OCI-LY1 (cell line): ENCODE data around the gene LEF1.

ENCODE experiments used
- H2AFZ ChIP-seq: fragments of 200-600 bp; sonication (generic), shearing (Covaris generic); 2 replicates; pipeline ENCODE4 v1.6.0; 2014; ENCODE audit warnings: antibody characterized with exemption, mild to moderate bottlenecking, low read length
- H3F3A ChIP-seq: fragments of 200-600 bp; sonication (generic), shearing (Covaris generic); 2 replicates; pipeline ENCODE4 v1.6.0; 2014; ENCODE audit warnings: mild to moderate bottlenecking, antibody characterized with exemption, low read length, moderate library complexity; ENCODE audit not compliant: insufficient read depth
- H3K27ac ChIP-seq: fragments of 200-600 bp; sonication (generic); 2 replicates; pipeline ENCODE4 v1.5.1; 2014; ENCODE audit warnings: low read length, mixed run types, mild to moderate bottlenecking, low read depth; ENCODE audit not compliant: poor library complexity, severe bottlenecking
- H3K27me3 ChIP-seq: fragments of 200-600 bp; sonication (generic); 2 replicates; pipeline ENCODE4 v1.6.0; 2014; ENCODE audit warnings: antibody characterized with exemption, mild to moderate bottlenecking, low read length, moderate library complexity; ENCODE audit not compliant: insufficient read depth
- H3K36me3 ChIP-seq: fragments of 200-600 bp; sonication (generic); 2 replicates; pipeline ENCODE4 v1.6.1; 2014; ENCODE audit warnings: mild to moderate bottlenecking, antibody characterized with exemption, low read length, moderate library complexity, mixed read lengths; ENCODE audit not compliant: insufficient read depth
- H3K4me1 ChIP-seq: fragments of 200-600 bp; sonication (generic); 2 replicates; pipeline ENCODE4 v1.5.1; 2014; ENCODE audit warnings: mild to moderate bottlenecking, low read length, moderate library complexity; ENCODE audit not compliant: insufficient read depth, severe bottlenecking
- H3K4me2 ChIP-seq: fragments of 200-600 bp; sonication (generic), shearing (Covaris generic); 2 replicates; pipeline ENCODE4 v1.6.1; 2014; ENCODE audit warnings: low read length
- H3K4me3 ChIP-seq: fragments of 200-600 bp; sonication (generic); 2 replicates; pipeline ENCODE4 v1.5.1; 2014; ENCODE audit warnings: low read length, low read depth, mild to moderate bottlenecking, mixed read lengths; ENCODE audit not compliant: poor library complexity, severe bottlenecking
- H3K79me2 ChIP-seq: fragments of 200-600 bp; shearing (Covaris generic); 2 replicates; pipeline ENCODE4 v1.6.1; 2016; ENCODE audit warnings: mixed run types, low read length, mixed read lengths; ENCODE audit not compliant: insufficient read depth
- H3K9ac ChIP-seq: fragments of 200-600 bp; sonication (generic), shearing (Covaris generic); 2 replicates; pipeline ENCODE4 v1.6.1; 2014; ENCODE audit warnings: mild to moderate bottlenecking, low read length, mixed read lengths
- H3K9me2 ChIP-seq: fragments of 200-600 bp; sonication (generic), shearing (Covaris generic); 2 replicates; pipeline ENCODE4 v1.6.1; 2014; ENCODE audit warnings: low read depth, mild to moderate bottlenecking, low read length, mixed read lengths
- H3K9me3 ChIP-seq: fragments of 200-600 bp; shearing (Covaris generic); 2 replicates; pipeline ENCODE4 v1.6.1; 2014; ENCODE audit warnings: low read length, mixed read lengths
- H4K20me1 ChIP-seq: fragments of 200-600 bp; sonication (generic), shearing (Covaris generic); 2 replicates; pipeline ENCODE4 v1.6.0; 2016; ENCODE audit warnings: mild to moderate bottlenecking, low read length; ENCODE audit not compliant: insufficient read depth
- EZH2 ChIP-seq: fragments of 200-600 bp; sonication (generic), shearing (Covaris generic); IDR thresholded peaks from 2 replicates; pipeline ENCODE4 v1.8.0; 2017; ENCODE audit warnings: borderline replicate concordance, mixed run types, mild to moderate bottlenecking, antibody characterized with exemption, low read length, moderate library complexity, mixed read lengths
- TF ChIP-seq, protein P1 (sequence below): fragments of 200-600 bp; sonication (generic), shearing (Covaris generic); IDR thresholded peaks from 2 replicates; pipeline ENCODE4 v1.5.1; 2017; ENCODE audit warnings: mild to moderate bottlenecking, antibody characterized with exemption, low read length, moderate library complexity, mixed read lengths

Gene LEF1

GRCh38 chr4:108175966-108176365, 7.2 kb upstream of the LEF1 start:
- H3K27me3 ChIP-seq, result no peaks in the 10 kb centered on the region; the same call in 1 of the 2 replicates
- no peak overlapping the region for H2AFZ ChIP-seq
- H3K79me2 ChIP-seq, result no peaks in the 10 kb centered on the region
- TF ChIP-seq, protein P1, sequence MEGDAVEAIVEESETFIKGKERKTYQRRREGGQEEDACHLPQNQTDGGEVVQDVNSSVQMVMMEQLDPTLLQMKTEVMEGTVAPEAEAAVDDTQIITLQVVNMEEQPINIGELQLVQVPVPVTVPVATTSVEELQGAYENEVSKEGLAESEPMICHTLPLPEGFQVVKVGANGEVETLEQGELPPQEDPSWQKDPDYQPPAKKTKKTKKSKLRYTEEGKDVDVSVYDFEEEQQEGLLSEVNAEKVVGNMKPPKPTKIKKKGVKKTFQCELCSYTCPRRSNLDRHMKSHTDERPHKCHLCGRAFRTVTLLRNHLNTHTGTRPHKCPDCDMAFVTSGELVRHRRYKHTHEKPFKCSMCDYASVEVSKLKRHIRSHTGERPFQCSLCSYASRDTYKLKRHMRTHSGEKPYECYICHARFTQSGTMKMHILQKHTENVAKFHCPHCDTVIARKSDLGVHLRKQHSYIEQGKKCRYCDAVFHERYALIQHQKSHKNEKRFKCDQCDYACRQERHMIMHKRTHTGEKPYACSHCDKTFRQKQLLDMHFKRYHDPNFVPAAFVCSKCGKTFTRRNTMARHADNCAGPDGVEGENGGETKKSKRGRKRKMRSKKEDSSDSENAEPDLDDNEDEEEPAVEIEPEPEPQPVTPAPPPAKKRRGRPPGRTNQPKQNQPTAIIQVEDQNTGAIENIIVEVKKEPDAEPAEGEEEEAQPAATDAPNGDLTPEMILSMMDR, result no peak
- no peak for TF ChIP-seq EZH2
- no peaks in the 10 kb centered on the region for H4K20me1 ChIP-seq
- no peaks in the 10 kb centered on the region for H3K36me3 ChIP-seq
- H3K9me2 ChIP-seq, result no peaks in the 10 kb centered on the region
- no peak overlapping the region for H3K27ac ChIP-seq
- no peaks in the 10 kb centered on the region for H3F3A ChIP-seq
- H3K9me3 ChIP-seq, result no peaks in the 10 kb centered on the region
- H3K4me1 ChIP-seq, result peaks cover 7% of the 10 kb centered on the region
- no peak overlapping the region for H3K9ac ChIP-seq
- H3K4me3 ChIP-seq, result no peak overlapping the region
- H3K4me2 ChIP-seq, result no peak overlapping the region

DNA sequence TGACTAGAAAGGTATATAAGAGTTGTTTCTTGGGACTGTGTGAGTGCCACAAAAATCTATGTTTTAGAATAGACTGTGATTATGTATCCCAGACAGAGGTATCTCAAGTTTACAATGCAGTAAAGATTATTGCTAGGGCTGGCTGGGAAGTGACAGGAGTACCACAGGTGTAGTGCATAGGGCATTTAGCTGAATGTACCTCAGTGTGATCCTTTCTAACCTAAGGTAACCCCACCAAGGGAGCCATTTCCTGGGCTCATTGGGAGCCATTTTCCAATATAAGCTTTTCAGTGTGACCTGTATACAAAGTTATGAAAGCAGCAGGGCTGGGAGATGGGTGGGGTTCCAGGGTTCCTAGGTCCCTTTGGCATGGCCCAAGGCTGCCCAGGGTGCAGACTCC, 6.1 kb upstream of the LEF1 start:
- no peaks in the 10 kb centered on the region for H3K27me3 ChIP-seq
- H3F3A ChIP-seq, result no peaks in the 10 kb centered on the region
- H3K9me2 ChIP-seq, result no peaks in the 10 kb centered on the region
- TF ChIP-seq EZH2, result no peak
- TF ChIP-seq, protein P1, result no peak
- H4K20me1 ChIP-seq, result no peaks in the 10 kb centered on the region
- H3K9ac ChIP-seq, result no peak overlapping the region
- H3K4me3 ChIP-seq, result no peak overlapping the region
- no peaks in the 10 kb centered on the region for H3K36me3 ChIP-seq
- no peak overlapping the region for H2AFZ ChIP-seq
- H3K4me2 ChIP-seq, result no peak overlapping the region
- H3K27ac ChIP-seq, result no peak overlapping the region
- H3K9me3 ChIP-seq, result no peaks in the 10 kb centered on the region
- H3K4me1 ChIP-seq, result peaks cover 14% of the 10 kb centered on the region
- H3K79me2 ChIP-seq, result no peaks in the 10 kb centered on the region

GRCh38 chr4:108173599-108174057, 4.9 kb upstream of the LEF1 start:
- Histone ChIP-seq H4K20me1 (no peaks in the 10 kb centered on the region), H3K4me2 (no peak overlapping the region), H3K79me2 (no peaks in the 10 kb centered on the region), H3K27ac (no peak overlapping the region), H3K4me1 (peaks cover 21% of the 10 kb centered on the region), H3F3A (no peaks in the 10 kb centered on the region), H3K9me2 (no peaks in the 10 kb centered on the region), H3K27me3 (no peaks in the 10 kb centered on the region), H3K9me3 (no peaks in the 10 kb centered on the region), H3K36me3 (no peaks in the 10 kb centered on the region), H2AFZ (no peak overlapping the region), H3K4me3 (no peak overlapping the region), H3K9ac (no peak overlapping the region)
- TF ChIP-seq, protein P1, result no peak
- no peak for TF ChIP-seq EZH2
